A549 (cell line): ENCODE data around the gene DCP1A. TPM values are rescaled to one million over a fixed set of nuclear protein-coding genes. Genes with fewer than 3 reads are reported as not detected.
A peak's percentile ranks its signal among the peaks of the same experiment; 100 is the strongest.

Source experiments
- ATAC-seq, 2 experiments: fragments of 200-7000 bp in 1 of 2; fragments of >200 bp in 1 of 2; cut with Nextera tagmentation in 1 of 2; cut with Tn5 transposase in 1 of 2; 3 replicates each; pipeline versions ENCODE4 v1.8.0 to v1.9.1; 2018 to 2020; ENCODE audit warnings: mild to moderate bottlenecking in 1 of 2, moderate library complexity in 1 of 2
- CTCF ChIA-PET: fragments of 300-600 bp; sonication (Branson Sonifier 250); formaldehyde crosslinking; extraction: SDS; loops from one replicate; lab custom pipeline; 2021; ENCODE audit warnings: antibody characterized with exemption, inconsistent platforms; lab: Yijun Ruan, JAX
- POLR2A ChIA-PET: fragments of 350-600 bp; formaldehyde crosslinking; extraction: SDS; loops from one replicate; lab custom pipeline; 2021; ENCODE audit warnings: antibody characterized with exemption, inconsistent platforms; lab: Yijun Ruan, JAX
- DNase-seq, 2 experiments: peaks; one replicate each; pipeline versions ENCODE4 v3.0.0 to v3.0.0-alpha.2; 2011 to 2016; ENCODE audit warnings: low read depth in 1 of 2, low spot score in 1 of 2
- FAIRE-seq: peaks from 2 replicates; lab custom pipeline; 2011; peaks lifted over from hg19 to GRCh38; lab: Jason Lieb, UNC
- H3K27ac ChIP-seq, 2 experiments: fragments of >200 bp; sonication (Bioruptor Twin); formaldehyde crosslinking; 3 replicates each; pipeline ENCODE4 v1.5.1; 2016 to 2017
- H3K4me1 ChIP-seq: fragments of >200 bp; sonication (Bioruptor Twin); formaldehyde crosslinking; 3 replicates; pipeline ENCODE4 v1.6.1; 2016
- H3K4me2 ChIP-seq: fragments of >200 bp; sonication (Bioruptor Twin); formaldehyde crosslinking; 3 replicates; pipeline ENCODE4 v1.6.1; 2016
- H3K4me3 ChIP-seq: fragments of >200 bp; sonication (Bioruptor Twin); formaldehyde crosslinking; 3 replicates; pipeline ENCODE4 v1.5.1; 2016
- H3K9me3 ChIP-seq: fragments of >200 bp; sonication (Bioruptor Twin); formaldehyde crosslinking; 3 replicates; pipeline ENCODE4 v1.6.1; 2016
- CBX2 ChIP-seq: fragments of 200-600 bp; sonication (generic); IDR thresholded peaks from 2 replicates; pipeline ENCODE4 v1.6.1; 2016; ENCODE audit warnings: low read depth, mild to moderate bottlenecking, borderline replicate concordance
- CEBPB ChIP-seq, 2 experiments: fragments of >200 bp in 1 of 2; sonication (Bioruptor Twin) in 1 of 2; formaldehyde crosslinking in 1 of 2; IDR thresholded peaks; 2 replicates each; pipeline ENCODE4 v1.6.1; 2012 to 2016
- CHD2 ChIP-seq: fragments of 150-350 bp; IDR thresholded peaks from 2 replicates; pipeline ENCODE4 v1.6.1; 2014; ENCODE audit warnings: low read length; ENCODE audit not compliant: partially characterized antibody
- FOSL2 ChIP-seq, 2 experiments: fragments of 450-650 bp in 1 of 2; fragments of >200 bp in 1 of 2; sonication (Bioruptor Twin) in 1 of 2; formaldehyde crosslinking; IDR thresholded peaks; 2 replicates each; pipeline versions ENCODE4 v1.5.0 to v1.6.1; 2016 to 2020; ENCODE audit warnings: mild to moderate bottlenecking in 1 of 2, moderate library complexity in 1 of 2
- HOXA7 ChIP-seq: fragments of 250-450 bp; sonication (Bioruptor Pico); IDR thresholded peaks from 2 replicates; pipeline ENCODE4 v1.5.0; 2020; ENCODE audit warnings: mild to moderate bottlenecking, moderate library complexity
- KDM1A ChIP-seq: fragments of 200-600 bp; sonication (generic); IDR thresholded peaks from 2 replicates; pipeline ENCODE4 v1.6.1; 2016; ENCODE audit warnings: low read depth, mild to moderate bottlenecking
- MAFK ChIP-seq: fragments of 450-650 bp; IDR thresholded peaks from 2 replicates; pipeline ENCODE4 v1.6.1; 2014; ENCODE audit not compliant: partially characterized antibody
- MAX ChIP-seq: IDR thresholded peaks from 2 replicates; pipeline ENCODE4 v1.6.1; 2012
- MAZ ChIP-seq: fragments of 150-350 bp; IDR thresholded peaks from 2 replicates; pipeline ENCODE4 v1.6.1; 2014; ENCODE audit warnings: antibody characterized with exemption, low read depth, low read length, borderline replicate concordance
- PBX3 ChIP-seq: IDR thresholded peaks from 2 replicates; pipeline ENCODE4 v1.6.1; 2012
- PHF8 ChIP-seq: fragments of 200-600 bp; sonication (generic); IDR thresholded peaks from 2 replicates; pipeline ENCODE4 v1.6.1; 2016; ENCODE audit warnings: low read depth, mild to moderate bottlenecking, antibody characterized with exemption, moderate library complexity, borderline replicate concordance
- RAD21 ChIP-seq, 2 experiments: fragments of >200 bp in 1 of 2; sonication (Bioruptor Twin) in 1 of 2; formaldehyde crosslinking in 1 of 2; IDR thresholded peaks in 1 of 2; conservative IDR thresholded peaks in 1 of 2; 2 replicates in 1 of 2; 3 replicates in 1 of 2; pipeline ENCODE4 v1.6.1; 2012 to 2018; ENCODE audit warnings: inconsistent platforms in 1 of 2
- RCOR1 ChIP-seq: fragments of 150-350 bp; IDR thresholded peaks from 2 replicates; pipeline ENCODE4 v1.6.1; 2014; ENCODE audit warnings: antibody characterized with exemption, low read length, low read depth
- REST ChIP-seq: fragments of 200-600 bp; sonication (generic); IDR thresholded peaks from 2 replicates; pipeline ENCODE4 v1.6.1; 2016; ENCODE audit warnings: antibody characterized with exemption, mild to moderate bottlenecking, moderate library complexity
- RNF2 ChIP-seq: fragments of 200-600 bp; sonication (generic); IDR thresholded peaks from 2 replicates; pipeline ENCODE4 v1.6.1; 2016; ENCODE audit warnings: low read depth, mild to moderate bottlenecking, antibody characterized with exemption, moderate library complexity, borderline replicate concordance
- TFCP2L1 ChIP-seq: fragments of 250-450 bp; sonication (Bioruptor Pico); IDR thresholded peaks from 2 replicates; pipeline ENCODE4 v1.5.0; 2021; ENCODE audit warnings: mild to moderate bottlenecking
- ZC3H11A ChIP-seq: fragments of 450-650 bp; IDR thresholded peaks from 2 replicates; pipeline ENCODE4 v1.6.1; 2014; ENCODE audit warnings: antibody characterized with exemption, mild to moderate bottlenecking
- ZFP36 ChIP-seq: fragments of 450-650 bp; IDR thresholded peaks from 2 replicates; pipeline ENCODE4 v1.6.1; 2014; ENCODE audit warnings: borderline replicate concordance; ENCODE audit not compliant: partially characterized antibody
- ZSCAN20 ChIP-seq: fragments of 250-450 bp; sonication (Bioruptor Pico); IDR thresholded peaks from 2 replicates; pipeline ENCODE4 v1.8.0; 2022; ENCODE audit warnings: mild to moderate bottlenecking, moderate library complexity
- WGBS: methylation state at CpG from one replicate; pipeline ENCODE4 v1.1.6; 2017; ENCODE audit errors: missing lambda C conversion rate; 5-methylcytosine and 5-hydroxymethylcytosine counted together
- polyA plus RNA-seq, 4 experiments: library from polyadenylated mRNA; depleted of rRNA in 3 of 4; stranded (reverse); fragments of >200 nt; fragmentation: RNase III in 1 of 4; extraction: RNeasy Plus Mini Kit Qiagen cat#74134 plus additional on column Dnase treatment in 1 of 4; gene quantifications; 2 replicates in 3 of 4; 3 replicates in 1 of 4; pipeline ENCODE4 v1.2.3, GENCODE V29; 2011 to 2017
- TF ChIP-seq, protein P1 (sequence below): fragments of >200 bp; sonication (Bioruptor Twin); formaldehyde crosslinking; IDR thresholded peaks from 3 replicates; pipeline ENCODE4 v1.6.1; 2016
- TF ChIP-seq, protein P2 (sequence below): fragments of >200 bp; sonication (Bioruptor Twin); formaldehyde crosslinking; IDR thresholded peaks from 2 replicates; pipeline ENCODE4 v1.6.1; 2016
- TF ChIP-seq, protein P3 (sequence below): fragments of 250-450 bp; sonication (Bioruptor Pico); IDR thresholded peaks from 2 replicates; pipeline ENCODE4 v1.5.0; 2021; ENCODE audit warnings: mild to moderate bottlenecking, moderate library complexity, borderline replicate concordance

Gene DCP1A
- polyA plus RNA-seq, 2 of the 4 experiments (the other 2 are of a cell fraction), result 7.3 to 27.4 TPM

- TF ChIP-seq, protein P1, sequence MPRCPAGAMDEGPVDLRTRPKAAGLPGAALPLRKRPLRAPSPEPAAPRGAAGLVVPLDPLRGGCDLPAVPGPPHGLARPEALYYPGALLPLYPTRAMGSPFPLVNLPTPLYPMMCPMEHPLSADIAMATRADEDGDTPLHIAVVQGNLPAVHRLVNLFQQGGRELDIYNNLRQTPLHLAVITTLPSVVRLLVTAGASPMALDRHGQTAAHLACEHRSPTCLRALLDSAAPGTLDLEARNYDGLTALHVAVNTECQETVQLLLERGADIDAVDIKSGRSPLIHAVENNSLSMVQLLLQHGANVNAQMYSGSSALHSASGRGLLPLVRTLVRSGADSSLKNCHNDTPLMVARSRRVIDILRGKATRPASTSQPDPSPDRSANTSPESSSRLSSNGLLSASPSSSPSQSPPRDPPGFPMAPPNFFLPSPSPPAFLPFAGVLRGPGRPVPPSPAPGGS, result no peak
- TF ChIP-seq ZFP36, result no peak
- TF ChIP-seq CBX2, result no peak
Measured at GRCh38 chr3:53379898-53380297, 32.6 kb upstream of the DCP1A start (continued).

DNA sequence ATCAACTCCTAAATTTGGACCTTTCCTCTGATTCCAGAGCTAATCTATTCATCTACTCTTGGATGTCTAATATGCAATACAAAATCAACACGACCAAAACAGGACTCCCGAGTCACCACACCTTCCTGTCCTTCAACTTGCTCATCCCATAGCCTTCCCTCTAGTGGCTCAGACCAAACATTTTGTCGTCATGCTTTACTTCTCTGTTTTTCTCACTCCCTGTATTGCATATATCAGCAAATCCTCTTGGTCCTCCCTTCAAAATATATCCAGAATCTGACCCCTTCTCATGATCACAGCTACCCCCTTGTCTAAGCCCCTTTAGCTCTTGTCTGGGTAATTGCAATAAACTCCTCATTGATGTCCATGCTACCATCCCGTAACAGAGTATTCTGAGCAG, 30.5 kb upstream of the DCP1A start:
- FAIRE-seq (no peak), ATAC-seq (peak in 1 of 2 experiments; percentile 39; a peak in 1 of 6 replicates)
- CTCF ChIA-PET, result interaction anchor here (0.6 to 7.6 kb wide), 3 partner anchors 79 to 331 kb away, joined by 3 to 78 read pairs (median 3); no protein-coding TSS in a partner anchor
- Histone ChIP-seq H3K4me2 (no peak overlapping the region), H3K4me3 (no peak overlapping the region)
- WGBS, result 57% methylated on average over 4 of the region's 4 CpGs
- TF ChIP-seq MAX (no peak), RAD21 (conservative IDR thresholded peaks at IDR 0.05 in 1 of 2, IDR thresholded peaks at IDR 0.05 in 1 of 2) (no peak), REST (no peak), MAFK (peak; percentile 57), ZC3H11A (no peak), HOXA7 (CRISPR knock-in tag) (no peak), TFCP2L1 (CRISPR knock-in tag) (no peak)
- TF ChIP-seq, protein P2, sequence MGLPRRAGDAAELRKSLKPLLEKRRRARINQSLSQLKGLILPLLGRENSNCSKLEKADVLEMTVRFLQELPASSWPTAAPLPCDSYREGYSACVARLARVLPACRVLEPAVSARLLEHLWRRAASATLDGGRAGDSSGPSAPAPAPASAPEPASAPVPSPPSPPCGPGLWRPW, result no peak
- TF ChIP-seq, all 56 proteins: peak for 1
- POLR2A ChIA-PET, result no interaction called here
- peak overlapping the region; percentile 35 to 70; a peak in 3 of 6 replicates for H3K27ac ChIP-seq
- no peaks in the 10 kb centered on the region for H3K9me3 ChIP-seq
- DNase-seq, result peak in 1 of 2 experiments; percentile 16
- 0 out of 3 replicates have a peak, but pooled peaks cover 9% of the 10 kb centered on the region for H3K4me1 ChIP-seq

DNA sequence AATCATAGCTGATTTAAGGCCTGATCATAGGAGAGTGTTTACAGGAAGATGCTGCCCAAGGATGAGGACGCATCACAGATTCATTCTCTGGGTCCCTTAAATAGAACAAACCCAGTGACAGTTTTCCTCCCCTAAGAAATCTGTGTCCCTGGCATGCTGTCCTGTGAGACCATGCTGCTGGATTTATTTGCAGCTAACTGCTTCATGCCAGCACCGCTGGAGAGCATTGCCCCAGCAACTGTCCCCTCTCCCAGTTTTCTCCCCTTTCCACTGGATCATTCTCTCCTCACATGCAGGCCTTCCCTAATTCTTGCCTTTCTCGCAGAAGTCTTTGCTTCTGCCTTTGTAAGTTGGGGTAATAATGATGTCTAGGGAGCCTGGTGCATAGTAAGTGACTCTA, 29.3 kb upstream of the DCP1A start:
- DNase-seq (no peak), FAIRE-seq (no peak), ATAC-seq (no peak)
- H3K27ac ChIP-seq, result peak overlapping the region; percentile 35 to 70; a peak in 5 of 6 replicates
- CTCF ChIA-PET, result interaction anchor here (7.6 kb wide), 1 partner anchor 332 kb away, joined by 78 read pairs; no protein-coding TSS in a partner anchor
- 94% methylated on average over 3 of the region's 3 CpGs for WGBS
- H3K4me1 ChIP-seq, result 0 out of 3 replicates have a peak, but pooled peaks cover 6% of the 10 kb centered on the region
- no peak overlapping the region for H3K4me3 ChIP-seq
- H3K4me2 ChIP-seq, result no peak overlapping the region
- H3K9me3 ChIP-seq, result no peaks in the 10 kb centered on the region
- POLR2A ChIA-PET, result no interaction called here
- TF ChIP-seq CEBPB (IDR thresholded peaks at IDR 0.05) (no peak), PBX3 (no peak), RAD21 (conservative IDR thresholded peaks at IDR 0.05 in 1 of 2, IDR thresholded peaks at IDR 0.05 in 1 of 2) (no peak), PHF8 (no peak), KDM1A (no peak), MAZ (no peak), FOSL2 (IDR thresholded peaks at IDR 0.05) (no peak), FOSL2 (CRISPR knock-in tag; IDR thresholded peaks at IDR 0.05) (no peak), RNF2 (no peak), CHD2 (no peak), ZSCAN20 (CRISPR knock-in tag) (no peak), RCOR1 (no peak)
- TF ChIP-seq, protein P3, sequence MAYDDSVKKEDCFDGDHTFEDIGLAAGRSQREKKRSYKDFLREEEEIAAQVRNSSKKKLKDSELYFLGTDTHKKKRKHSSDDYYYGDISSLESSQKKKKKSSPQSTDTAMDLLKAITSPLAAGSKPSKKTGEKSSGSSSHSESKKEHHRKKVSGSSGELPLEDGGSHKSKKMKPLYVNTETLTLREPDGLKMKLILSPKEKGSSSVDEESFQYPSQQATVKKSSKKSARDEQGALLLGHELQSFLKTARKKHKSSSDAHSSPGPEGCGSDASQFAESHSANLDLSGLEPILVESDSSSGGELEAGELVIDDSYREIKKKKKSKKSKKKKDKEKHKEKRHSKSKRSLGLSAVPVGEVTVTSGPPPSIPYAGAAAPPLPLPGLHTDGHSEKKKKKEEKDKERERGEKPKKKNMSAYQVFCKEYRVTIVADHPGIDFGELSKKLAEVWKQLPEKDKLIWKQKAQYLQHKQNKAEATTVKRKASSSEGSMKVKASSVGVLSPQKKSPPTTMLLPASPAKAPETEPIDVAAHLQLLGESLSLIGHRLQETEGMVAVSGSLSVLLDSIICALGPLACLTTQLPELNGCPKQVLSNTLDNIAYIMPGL (CRISPR knock-in tag), result no peak
